GM13976 (cell line): ENCODE results near the gene KRTAP5-6.

Source experiments
- DNase-seq: peaks from one replicate; pipeline ENCODE4 v3.0.0; 2012; ENCODE audit warnings: low spot score
- CTCF ChIP-seq: IDR thresholded peaks from 2 replicates; pipeline ENCODE4 v1.5.1; 2012; ENCODE audit warnings: borderline replicate concordance, mild to moderate bottlenecking; ENCODE audit not compliant: insufficient read depth; ENCODE audit errors: extremely low read depth, missing control alignments, control extremely low read depth
- in situ Hi-C: fragments of 300-500 bp; cut with MboI; formaldehyde crosslinking; loops from one replicate; pipeline ENCODE4 v1.12.0; 2022; ENCODE audit warnings: low sequenced_read_pairs, mixed read lengths, inconsistent platforms; ENCODE audit not compliant: unreplicated experiment

The KRTAP5-6 gene

GRCh38 chr11:1742371-1742770, 45.4 kb downstream of the KRTAP5-6 start:
- no peak for DNase-seq
- no peak for TF ChIP-seq CTCF
- in situ Hi-C loops = no loop called here

GRCh38 chr11:1742869-1743584, 46.0 kb downstream of the KRTAP5-6 start:
- DNase-seq = no peak
- in situ Hi-C loops = no loop called here
- TF ChIP-seq CTCF = no peak

GRCh38 chr11:1743585-1744136, 46.7 kb downstream of the KRTAP5-6 start:
- TF ChIP-seq CTCF = no peak
- DNase-seq = no peak
- in situ Hi-C loops = no loop called here

- in situ Hi-C loops = no loop called here
- no peak for DNase-seq
- TF ChIP-seq CTCF = no peak
Observed at GRCh38 chr11:1744137-1744886, 47.3 kb downstream of the KRTAP5-6 start.

GRCh38 chr11:1744891-1745700, 48.1 kb downstream of the KRTAP5-6 start:
- in situ Hi-C loops = no loop called here

More at GRCh38 chr11:1744891-1745700, 48.1 kb downstream of the KRTAP5-6 start:
- no peak for DNase-seq
- TF ChIP-seq CTCF = no peak
